ENCODE results near the gene SPCS2.
A peak's percentile ranks its signal among the peaks of the same experiment; 100 is the strongest.
"Not testable (repeated sequence)": the region's sequence is repeated elsewhere in the genome, so short reads cannot be mapped to it uniquely, and the experiment has no call there.

Gene SPCS2

DNA sequence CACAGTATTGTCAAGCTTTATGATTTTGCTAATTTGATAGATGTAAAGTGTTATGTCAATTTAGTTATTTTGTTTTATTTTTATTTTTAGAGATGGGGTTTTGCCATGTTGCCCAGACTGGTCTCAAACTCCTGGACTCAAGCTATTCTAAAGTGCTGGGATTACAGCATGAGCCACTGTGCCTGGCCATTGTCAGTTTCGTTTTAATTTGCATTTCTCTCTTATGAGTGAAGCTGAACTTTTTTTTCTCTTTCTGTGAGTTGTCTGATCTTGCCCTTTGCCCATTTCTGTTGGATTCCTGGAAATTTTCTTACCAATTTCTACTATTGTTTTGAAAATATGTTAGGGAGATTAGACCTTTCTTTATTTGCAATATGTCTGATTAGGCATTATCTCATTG is 55.1 kb downstream of the SPCS2 start:
- DNase-seq, result no peak

DNA sequence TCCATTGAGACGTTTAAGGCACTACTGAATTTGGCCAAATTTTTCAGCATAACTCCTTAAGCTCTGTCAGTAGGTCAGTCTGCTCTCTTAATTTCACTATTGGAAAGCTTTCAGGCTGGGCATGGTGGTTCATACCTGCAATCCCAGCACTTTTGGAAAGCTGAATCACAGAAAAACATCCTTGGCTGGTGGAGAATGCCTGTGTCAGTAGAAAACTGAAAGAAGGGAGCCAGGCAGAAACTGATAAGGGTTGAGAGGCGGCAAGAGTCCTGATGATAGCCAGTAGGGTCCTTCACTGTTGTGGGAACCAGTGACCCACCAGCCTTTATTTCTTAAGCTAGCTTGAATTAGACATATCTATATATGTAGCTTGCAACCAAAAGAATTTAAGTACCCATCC is 62.3 kb downstream of the SPCS2 start:
- no peak for DNase-seq

DNA sequence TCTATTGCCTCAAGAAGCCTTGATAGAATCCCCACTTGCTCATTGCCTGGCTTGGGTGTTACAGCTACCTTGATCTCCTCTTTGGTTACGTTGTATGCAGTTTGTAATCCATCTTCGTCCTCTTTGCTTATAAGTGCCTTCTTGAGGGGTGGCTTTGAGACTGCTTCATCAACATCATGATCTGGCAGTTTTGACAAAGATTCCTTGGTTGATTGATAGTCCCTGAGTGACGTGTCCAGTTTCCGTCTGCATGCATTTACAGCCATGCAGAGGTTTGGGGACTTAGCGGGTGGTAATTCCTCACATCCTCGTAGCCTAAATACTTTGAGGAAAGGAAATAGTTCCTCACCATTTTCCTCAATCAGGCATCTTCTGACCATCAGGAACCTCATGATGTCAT is 62.8 kb downstream of the SPCS2 start:
- no peak for DNase-seq

DNA sequence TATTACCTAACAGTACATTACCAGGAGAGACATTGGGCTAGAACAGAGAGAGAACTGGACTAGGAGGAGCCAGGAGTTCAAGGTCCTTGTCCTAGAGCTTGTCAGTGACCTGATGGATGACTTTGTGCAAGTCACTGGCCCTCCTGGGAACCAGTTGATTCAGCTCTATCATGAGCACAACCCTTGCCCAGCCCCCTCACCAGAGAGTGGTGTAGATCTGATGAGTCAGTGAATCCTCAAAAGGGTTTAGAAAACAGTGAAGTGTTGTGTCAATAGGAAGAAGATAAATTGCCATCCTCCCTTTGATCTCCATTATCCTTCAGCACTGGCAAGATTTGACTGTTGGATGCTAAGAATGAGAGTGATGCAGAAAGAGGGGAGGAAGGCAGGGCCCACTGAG is 64.0 kb downstream of the SPCS2 start:
- DNase-seq, result no peak

DNA sequence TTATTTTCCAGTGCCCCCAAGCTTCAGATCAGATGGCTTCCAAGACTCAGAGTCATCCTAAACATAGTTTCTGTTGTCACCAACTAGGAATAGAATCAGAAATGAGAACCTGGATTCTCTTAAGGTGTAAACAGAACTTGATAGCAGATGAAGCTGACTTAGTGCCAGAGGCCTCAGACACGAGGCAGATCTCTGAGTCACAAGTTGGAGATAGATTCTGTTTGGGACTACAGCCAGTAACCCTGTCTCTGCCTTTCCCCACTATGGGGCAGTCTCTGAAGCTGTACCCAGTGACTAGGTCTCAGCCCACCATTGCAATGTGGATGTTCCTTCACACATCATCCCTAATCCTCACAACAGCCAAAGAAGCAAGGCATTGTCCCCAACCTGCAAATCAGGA is 65.1 kb downstream of the SPCS2 start:
- no peak for DNase-seq

DNA sequence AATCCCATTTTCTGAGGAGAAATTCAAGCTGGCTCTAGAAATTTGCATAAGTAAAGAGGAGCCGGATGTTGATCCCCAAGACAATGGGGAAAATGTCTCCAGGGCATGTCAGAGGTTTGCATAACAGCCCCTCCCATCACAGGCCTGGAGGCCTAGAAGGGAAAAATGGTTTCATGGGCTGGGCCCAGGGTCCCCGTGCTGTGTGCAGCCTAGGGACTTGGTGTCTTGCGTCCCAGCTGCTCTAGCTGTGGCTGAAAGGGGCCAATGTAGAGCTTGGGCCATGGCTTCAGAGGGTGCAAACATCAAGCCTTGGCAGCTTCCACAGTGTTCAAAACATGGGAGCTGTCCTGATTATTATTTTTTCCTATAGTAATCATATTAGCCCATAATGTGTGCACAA is 70.1 kb downstream of the SPCS2 start:
- DNase-seq, result not testable (repeated sequence)

DNA sequence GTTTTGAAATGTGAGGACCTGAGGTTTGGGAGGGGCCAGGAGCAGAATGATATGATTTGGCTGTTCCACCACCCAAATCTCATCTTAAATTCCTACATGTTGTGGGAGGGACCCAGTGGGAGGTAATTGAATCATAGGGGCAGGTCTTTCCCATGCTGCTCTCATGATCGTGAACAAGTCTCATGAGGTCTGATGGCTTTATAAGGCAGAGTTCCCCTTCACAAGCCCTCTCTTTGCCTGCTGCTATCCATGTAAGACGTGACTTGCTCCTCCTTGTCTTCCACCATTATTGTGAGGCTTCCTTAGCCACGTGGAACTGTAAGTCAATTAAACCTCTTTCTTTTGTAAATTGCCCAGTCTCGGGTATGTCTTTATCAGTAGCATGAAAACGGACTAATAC is 71.3 kb downstream of the SPCS2 start:
- DNase-seq, result not testable (repeated sequence)

DNA sequence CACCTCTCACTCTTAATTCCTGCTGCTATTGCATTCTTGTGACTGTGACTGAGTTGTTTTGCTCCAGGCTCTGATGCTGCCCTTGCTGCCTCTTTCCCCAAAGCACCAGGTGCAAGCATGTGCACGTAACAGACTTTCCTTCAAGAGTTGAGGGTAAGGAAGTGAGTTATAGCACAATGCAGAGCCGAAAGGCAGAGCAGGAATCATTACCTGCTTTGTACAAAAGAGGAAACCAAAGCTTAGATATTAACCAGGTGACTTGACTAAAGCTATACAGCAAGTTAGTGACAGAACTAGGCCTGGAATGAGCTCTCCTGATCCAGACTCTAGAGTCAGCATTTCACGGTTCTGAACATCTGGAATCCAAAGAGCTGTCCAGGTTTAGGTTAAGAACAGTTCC is 73.2 kb downstream of the SPCS2 start:
- no peak for DNase-seq

DNA sequence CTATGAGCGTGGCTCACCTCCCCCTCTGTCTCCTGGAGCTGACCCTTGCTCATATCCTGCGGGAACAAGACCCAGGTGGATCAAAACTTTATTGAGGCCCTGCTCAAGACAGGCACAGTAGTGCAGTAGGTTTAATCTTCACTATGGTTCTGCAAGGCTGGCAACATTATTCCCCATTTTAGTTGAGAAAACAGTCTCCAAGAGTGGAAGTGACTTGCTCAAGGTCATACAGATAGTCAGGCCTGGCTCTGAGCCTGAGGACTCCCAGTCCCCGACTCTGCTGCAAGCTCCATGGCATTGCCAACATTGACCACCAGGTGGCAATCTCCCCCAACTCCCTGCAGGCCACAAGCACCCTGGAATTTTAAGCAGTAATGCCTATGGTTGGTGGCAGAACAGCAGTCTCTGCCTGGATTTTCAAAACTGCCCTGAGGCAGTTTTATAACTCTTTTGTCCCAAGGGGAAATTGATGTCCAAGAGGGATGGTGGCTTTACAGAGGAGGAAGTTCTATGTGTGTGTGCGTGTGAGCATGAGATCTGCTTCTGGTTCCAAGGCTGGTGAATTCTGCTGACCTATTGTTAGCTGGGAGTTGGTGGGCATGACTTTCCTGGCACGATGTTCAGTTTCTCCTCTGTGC is 73.8 kb downstream of the SPCS2 start:
- peak; percentile 91 for DNase-seq

DNA sequence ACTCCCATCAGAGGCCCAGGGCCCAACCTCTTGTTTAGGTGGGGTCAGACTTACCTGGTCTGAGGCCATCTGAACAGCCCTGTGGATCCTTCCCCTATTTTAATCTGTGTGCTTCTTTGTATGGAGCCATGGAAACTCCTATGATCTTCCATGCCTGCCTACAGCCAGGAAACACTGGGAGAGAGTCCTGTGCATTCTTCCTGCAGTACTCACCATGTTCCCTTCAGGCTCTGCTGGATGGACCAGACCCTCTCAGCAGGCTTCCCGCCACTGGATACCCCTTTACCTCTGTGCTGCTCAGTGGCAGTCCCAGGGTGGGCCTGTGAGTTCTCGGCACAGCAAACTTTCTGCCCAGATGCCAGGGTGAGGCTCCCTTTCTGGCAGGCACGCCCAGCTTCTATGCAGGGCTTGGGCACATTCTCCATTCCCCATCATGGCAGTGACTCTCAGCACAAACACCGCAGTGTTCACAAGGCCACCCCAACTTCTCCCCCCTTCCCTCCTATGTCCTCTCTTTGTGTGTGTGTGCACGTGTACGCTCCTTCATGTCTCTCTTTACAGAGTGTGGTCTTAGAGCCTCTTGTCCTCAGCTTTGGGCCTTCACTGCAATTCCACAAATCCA is 74.5 kb downstream of the SPCS2 start:
- DNase-seq, result no peak

DNA sequence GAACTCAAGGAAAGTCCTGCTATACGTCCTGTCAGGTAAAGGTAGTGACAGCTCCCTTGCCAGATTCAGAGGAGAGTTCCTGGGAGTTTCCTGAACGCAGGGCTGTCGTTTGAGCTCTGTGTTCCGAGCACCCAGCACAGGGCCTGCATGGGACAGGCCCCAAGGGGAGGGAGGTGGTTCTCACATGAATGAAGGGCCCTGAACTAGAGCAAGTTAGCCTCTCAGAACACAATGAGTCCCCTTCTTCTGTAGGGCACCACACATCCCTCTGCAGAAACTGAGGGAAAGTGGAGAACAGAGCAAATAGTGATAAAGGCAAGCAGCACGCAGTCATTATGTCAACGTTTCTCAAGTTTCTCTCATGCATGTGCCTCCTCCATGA is 75.0 kb downstream of the SPCS2 start:
- DNase-seq, result no peak

DNA sequence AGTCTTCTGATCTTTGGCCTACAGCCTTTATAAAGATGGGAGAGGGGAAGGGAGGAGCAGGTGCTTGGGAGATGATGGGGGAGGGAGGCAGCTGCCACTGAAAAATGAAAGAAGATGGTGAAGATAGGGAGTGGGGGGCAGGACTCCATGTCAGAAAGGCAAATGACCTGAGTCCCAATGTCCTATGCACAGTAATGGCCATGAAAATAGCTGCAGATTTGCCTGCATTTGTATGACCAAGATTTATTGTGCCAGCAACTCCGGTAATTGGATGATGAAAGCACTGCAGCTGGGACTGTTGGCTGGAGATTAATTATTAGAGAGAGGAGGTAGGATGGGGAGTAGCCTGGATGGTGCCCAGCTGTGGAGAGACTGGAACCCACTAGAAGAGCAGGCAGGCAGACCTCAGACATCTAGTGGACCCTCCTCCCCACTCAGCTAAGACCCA is 75.7 kb downstream of the SPCS2 start:
- no peak for DNase-seq

DNA sequence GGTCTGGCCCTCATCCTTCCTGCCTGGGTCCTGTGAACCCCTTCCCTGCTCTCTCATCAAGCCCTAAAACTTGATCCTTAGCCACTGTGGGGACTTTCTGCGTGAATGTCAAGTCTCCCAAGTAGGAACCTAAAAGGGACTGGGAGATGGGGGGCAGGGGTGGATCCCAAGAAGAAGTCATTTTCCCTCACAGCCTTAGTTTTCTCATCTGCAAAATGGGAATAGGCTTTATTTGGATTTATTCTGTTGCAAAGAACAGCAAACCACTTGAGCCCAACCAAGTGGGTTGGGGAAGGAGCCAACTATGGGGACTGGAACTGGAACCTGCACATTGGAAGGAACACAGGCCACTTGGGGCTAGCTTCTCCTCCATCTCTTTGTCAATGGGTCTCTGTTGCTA is 76.5 kb downstream of the SPCS2 start:
- DNase-seq, result no peak

DNA sequence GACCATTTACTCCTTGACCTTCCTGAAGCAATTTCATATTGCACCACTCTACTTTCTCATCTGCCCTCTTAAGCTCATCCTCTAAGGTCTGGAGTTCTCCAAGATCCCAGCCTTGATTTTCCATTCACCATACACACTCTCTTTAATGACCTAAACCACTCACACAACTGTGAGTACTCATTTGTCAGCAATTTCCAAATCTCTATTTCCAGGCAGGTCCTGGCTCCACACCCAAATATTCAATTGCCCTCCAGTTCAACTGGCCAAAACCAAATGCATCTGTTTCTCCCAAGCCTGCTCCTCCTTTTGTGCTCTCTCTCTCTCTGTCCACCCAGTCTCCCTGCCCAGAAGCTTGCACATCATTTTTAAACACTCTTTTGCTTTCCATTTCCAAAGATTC is 79.3 kb downstream of the SPCS2 start:
- no peak for DNase-seq
